GM18519 (cell line): ENCODE results near the gene SH3BP5L.

Experiments
- ATAC-seq: cut with Tn5 transposase; IDR thresholded peaks from one replicate; pipeline ENCODE4 v1.9.1; 2021; ENCODE audit warnings: mild to moderate bottlenecking, moderate library complexity; ENCODE audit not compliant: unreplicated experiment, low FRiP score

SH3BP5L gene

GRCh38 chr1:248787430-248787829 lies 38.3 kb downstream of the SH3BP5L start:
- no peak for ATAC-seq

GRCh38 chr1:248786156-248786555 lies 39.6 kb downstream of the SH3BP5L start:
- ATAC-seq = no peak

GRCh38 chr1:248783367-248783766 lies 42.3 kb downstream of the SH3BP5L start:
- ATAC-seq = no peak

- ATAC-seq = no peak
Measured at GRCh38 chr1:248782416-248783141, 43.1 kb downstream of the SH3BP5L start.

- ATAC-seq = no peak
Measured at GRCh38 chr1:248779350-248779749, 46.4 kb downstream of the SH3BP5L start.

- no peak for ATAC-seq
Measured at GRCh38 chr1:248778906-248779305, 46.8 kb downstream of the SH3BP5L start.

- no peak for ATAC-seq
Measured at GRCh38 chr1:248776991-248777390, 48.7 kb downstream of the SH3BP5L start.

GRCh38 chr1:248775441-248775840 lies 50.3 kb downstream of the SH3BP5L start:
- ATAC-seq = no peak
